ENCODE results near the gene BMP2.

The BMP2 gene

GRCh38 chr20:6767536-6768227, at the start of gene BMP2:
Gene BMP2, plus strand, starts transcription at chr20:6767686. Its CDS starts 2,441 bp downstream, at chr20:6770127.
- DNase-seq = no peak

DNA sequence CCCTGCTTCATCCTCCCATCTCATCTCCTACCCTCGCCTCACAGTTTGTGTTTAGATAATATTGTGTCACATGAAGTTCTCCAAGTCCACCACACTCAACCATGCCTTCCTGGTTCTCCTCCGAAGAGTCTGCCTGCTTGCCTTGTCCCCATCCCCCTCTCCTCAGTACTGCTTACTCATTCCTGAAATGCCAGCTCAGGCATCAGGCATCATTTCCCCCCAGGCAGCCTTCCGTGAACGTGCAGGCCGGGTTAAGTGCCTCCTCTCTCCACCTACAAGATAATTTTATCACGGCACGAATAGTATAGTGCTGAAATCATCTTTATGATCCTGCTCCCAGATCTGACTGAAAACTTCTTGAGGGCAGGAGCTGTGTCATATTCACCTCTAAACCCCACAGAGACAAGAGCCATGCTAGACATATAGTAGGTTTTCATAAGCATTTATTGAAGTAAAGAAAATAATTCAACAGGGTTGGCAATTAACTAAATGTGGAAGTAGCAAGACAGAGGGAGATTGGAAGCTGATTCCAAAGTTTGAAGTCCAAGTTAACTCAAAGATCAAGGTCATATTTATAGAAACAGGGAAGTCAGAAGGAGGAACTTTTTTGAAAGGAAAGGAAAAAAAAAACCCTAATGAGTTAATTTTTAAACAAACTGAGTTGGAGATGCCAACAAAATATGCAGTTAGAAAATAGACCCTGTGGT, 48.7 kb upstream of the BMP2 start:
- DNase-seq = no peak

GRCh38 chr20:6719369-6719721, 48.1 kb upstream of the BMP2 start:
- no peak for DNase-seq

- DNase-seq = no peak
These were observed 40.7 kb upstream of the BMP2 start for GRCh38 chr20:6726761-6727160.

DNA sequence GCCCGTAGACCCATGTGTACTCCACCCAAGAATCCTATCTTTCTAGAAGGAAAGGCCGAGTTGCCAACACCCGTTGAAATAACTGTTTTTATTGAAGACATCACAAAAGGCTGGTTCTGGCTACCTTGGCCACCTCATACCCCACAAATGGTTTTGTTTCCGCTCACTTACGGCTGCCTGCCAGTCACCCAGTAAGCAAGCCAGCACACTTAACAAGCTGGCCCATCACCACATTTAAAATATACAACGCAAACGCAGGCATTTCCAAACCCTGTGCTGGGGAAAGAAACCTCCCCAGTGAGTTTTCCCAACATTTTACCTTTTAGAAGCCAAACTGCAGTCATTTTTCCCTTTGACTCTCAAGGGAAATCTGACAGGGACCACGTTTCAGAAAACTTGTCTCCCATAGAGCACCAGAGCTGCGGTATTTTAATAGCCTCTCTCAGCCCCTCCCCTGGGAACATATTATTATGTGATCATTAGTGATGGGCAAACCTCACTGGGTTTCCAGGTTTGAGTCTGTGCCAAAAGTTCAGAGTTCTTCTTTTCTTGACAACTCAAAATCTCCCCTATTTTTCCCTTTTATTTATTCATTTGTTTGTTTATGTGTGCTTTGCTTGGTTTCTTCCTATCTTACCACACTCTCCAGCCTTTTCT, 36.7 kb upstream of the BMP2 start:
- no peak for DNase-seq

- DNase-seq = no peak
These were observed 35.5 kb upstream of the BMP2 start for GRCh38 chr20:6732001-6732447.

DNA sequence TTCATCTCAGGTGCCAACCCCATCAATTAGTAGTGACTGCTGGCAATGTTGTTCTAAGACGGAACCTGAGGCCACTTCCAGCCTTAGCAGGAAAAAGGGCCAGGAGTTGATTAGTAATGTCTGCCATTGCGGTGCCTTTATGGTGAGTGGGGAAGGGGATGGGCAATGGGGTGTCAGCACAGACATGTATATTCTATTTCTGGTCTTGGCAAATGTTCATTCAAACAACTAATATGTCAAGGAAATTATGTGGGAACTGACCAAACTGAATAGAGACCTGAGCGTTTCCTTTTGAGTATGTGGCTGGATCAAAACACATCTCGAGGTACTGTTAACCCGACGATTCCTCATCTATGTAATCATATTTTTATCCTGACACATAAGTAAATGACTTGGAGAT, 34.6 kb upstream of the BMP2 start:
- DNase-seq = no peak

- DNase-seq = no peak
These were observed 33.5 kb upstream of the BMP2 start for GRCh38 chr20:6733965-6734364.

GRCh38 chr20:6735942-6736845, 31.3 kb upstream of the BMP2 start:
- no peak for DNase-seq

DNA sequence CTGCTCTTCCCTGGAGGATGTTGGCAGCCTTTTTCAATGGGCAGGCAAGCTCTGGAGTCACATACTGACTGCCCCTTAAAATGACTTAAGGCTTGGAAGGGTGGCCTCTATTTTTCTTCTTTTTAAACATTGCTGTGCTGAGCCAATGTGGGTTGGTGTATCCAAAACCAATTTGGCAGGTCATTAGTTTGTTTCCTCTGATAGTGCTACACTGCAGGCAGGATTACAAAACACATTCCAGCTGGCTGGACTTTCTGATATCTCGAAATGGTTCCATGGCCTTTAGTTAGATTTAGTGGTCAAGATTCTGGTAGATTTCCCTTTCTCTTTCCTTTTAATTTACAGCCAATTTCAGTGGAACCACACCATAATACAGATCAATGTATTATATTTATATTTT, 28.1 kb upstream of the BMP2 start:
- DNase-seq = no peak

- DNase-seq = no peak
These were observed 27.4 kb upstream of the BMP2 start for GRCh38 chr20:6740096-6740495.

GRCh38 chr20:6744180-6744579, 23.3 kb upstream of the BMP2 start:
- DNase-seq = no peak

DNA sequence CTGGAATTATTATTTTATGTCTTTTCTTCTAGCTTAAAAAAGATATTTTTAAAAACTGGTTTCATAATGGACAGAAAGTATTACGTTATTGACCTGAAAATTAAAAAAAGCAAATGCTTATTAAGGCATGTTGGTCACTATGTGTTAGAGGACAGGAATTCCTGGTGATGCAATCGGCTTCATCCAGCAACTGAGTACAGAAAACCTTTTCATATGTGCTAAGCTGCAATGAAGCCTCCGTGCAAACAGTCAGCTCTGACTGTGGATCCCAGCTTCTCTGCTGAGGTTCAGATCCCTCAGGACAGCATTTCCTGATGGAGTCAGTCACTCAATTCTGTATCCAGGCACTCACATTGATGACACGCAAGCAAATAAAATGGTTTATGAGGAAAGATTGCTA, 22.7 kb upstream of the BMP2 start:
- no peak for DNase-seq

DNA sequence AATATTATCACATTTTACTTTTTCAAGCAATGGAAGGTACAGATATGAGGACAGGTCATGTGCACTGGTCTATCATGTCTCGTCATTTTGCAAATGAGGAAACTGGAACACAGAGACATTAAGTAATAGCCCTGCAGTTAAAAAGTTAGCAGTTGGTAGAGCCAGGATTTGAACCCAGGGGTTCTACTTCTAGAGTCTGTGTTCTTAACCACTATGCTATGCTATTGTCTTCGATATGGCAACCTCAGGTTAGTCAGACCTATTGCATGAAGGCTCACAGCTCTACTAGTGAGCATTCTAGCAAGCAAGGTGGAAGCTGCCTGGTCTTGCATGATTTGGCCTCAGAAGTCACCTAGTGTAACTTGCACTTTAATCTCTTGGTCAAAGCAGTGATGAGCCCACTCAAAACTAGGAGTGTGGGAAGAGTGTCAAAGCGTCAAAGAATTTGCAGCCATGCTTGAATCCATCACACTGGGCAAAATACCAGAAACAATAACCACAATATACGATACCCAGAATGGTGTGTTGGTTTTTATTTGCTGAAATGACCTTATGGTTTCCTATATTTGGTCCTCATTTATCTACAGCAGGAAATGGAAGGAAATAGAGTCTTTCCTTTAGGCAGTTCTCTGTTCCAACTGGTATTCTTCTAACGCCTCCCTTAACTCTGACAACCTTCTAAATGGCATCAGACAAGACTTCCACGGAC, 20.4 kb upstream of the BMP2 start:
- no peak for DNase-seq

- DNase-seq = no peak
These were observed 17.0 kb upstream of the BMP2 start for GRCh38 chr20:6750438-6750837.

GRCh38 chr20:6756693-6757595, 10.5 kb upstream of the BMP2 start:
- DNase-seq = no peak

DNA sequence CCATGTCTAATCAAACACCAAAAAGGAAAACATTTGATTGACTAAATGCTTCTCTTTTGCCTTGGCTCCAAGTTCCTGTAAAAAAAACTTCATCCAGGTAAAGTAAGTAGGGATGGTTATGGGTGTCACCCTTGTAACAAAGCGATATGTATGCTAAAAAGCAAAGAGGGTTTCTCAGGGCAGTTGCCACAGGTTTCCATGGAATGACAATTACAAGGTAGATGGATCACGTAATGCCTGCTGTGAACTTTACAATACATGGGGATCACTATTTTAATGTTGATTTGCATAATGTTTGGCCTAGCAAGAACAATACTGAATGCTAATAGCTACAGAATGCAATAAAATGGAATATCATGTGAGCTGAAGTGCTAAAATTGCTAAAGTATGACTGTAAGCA, 2.9 kb upstream of the BMP2 start:
- DNase-seq = no peak

- no peak for DNase-seq
These were observed 1.9 kb upstream of the BMP2 start for GRCh38 chr20:6765469-6766058.

- no peak for DNase-seq
These were observed 1.1 kb upstream of the BMP2 start for GRCh38 chr20:6766433-6766832.

GRCh38 chr20:6767126-6767535, 355 bp upstream of the BMP2 start:
- DNase-seq = no peak

All from CD4-positive, alpha-beta T cell treated with Interleukin-4 for 4 hours (primary cell).